SK-N-SH (cell line): Measurements from ENCODE around the gene MACROD2. TPM values are rescaled to one million over a fixed set of nuclear protein-coding genes. Genes with fewer than 3 reads are reported as not detected.
A peak's percentile ranks its signal among the peaks of the same experiment; 100 is the strongest.

Experiments used
- CTCF ChIA-PET: fragments of 300-600, 350-600 bp; formaldehyde crosslinking; extraction: SDS; loops from one replicate; lab custom pipeline; 2021; lab: Yijun Ruan, JAX
- POLR2A ChIA-PET: fragments of 350-600 bp; sonication (Branson Sonifier 250); formaldehyde crosslinking; extraction: SDS; loops from one replicate; lab custom pipeline; 2020; ENCODE audit warnings: antibody characterized with exemption, inconsistent platforms; lab: Yijun Ruan, JAX
- DNase-seq: peaks from one replicate; pipeline ENCODE4 v3.0.0; 2012
- H2AFZ ChIP-seq: fragments of 200-600 bp; sonication (generic); 2 replicates; pipeline ENCODE4 v1.8.1; 2016; ENCODE audit warnings: antibody characterized with exemption, mild to moderate bottlenecking, low read depth
- H3F3A ChIP-seq: fragments of 200-600 bp; sonication (generic); replicated peaks from 2 replicates; pipeline ENCODE3; 2016; ENCODE audit warnings: antibody characterized with exemption, mild to moderate bottlenecking; ENCODE audit not compliant: insufficient read depth
- H3K27ac ChIP-seq, 2 experiments: fragments of 200-500 bp in 1 of 2; fragments of 200-600 bp in 1 of 2; sonication (Bioruptor generic) in 1 of 2; sonication (generic), shearing (Covaris generic) in 1 of 2; 2 replicates each; pipeline versions ENCODE4 v1.5.1 to v1.6.1; 2014 to 2016; ENCODE audit warnings: low read depth in 2 of 2, inconsistent platforms in 1 of 2, low read length in 1 of 2, mild to moderate bottlenecking in 1 of 2, mixed read lengths in 1 of 2
- H3K27me3 ChIP-seq: fragments of 200-600 bp; sonication (generic), shearing (Covaris generic); 2 replicates; pipeline ENCODE4 v1.6.1; 2016; ENCODE audit warnings: mixed run types; ENCODE audit not compliant: insufficient read depth
- H3K36me3 ChIP-seq, 2 experiments: fragments of 200-500 bp in 1 of 2; fragments of 200-600 bp in 1 of 2; sonication (Bioruptor generic) in 1 of 2; sonication (generic) in 1 of 2; replicated peaks in 1 of 2; 2 replicates each; pipeline versions ENCODE3 to v1.5.1; 2014 to 2016; ENCODE audit warnings: low read length in 1 of 2, mild to moderate bottlenecking in 1 of 2; ENCODE audit not compliant: insufficient read depth in 2 of 2, control insufficient read depth in 1 of 2
- H3K4me1 ChIP-seq, 2 experiments: fragments of 200-500 bp in 1 of 2; fragments of 200-600 bp in 1 of 2; sonication (Bioruptor generic) in 1 of 2; sonication (generic), shearing (Covaris generic) in 1 of 2; 2 replicates each; pipeline versions ENCODE4 v1.5.1 to v1.6.1; 2014 to 2016; ENCODE audit warnings: low read depth in 1 of 2, low read length in 1 of 2, mixed run types in 1 of 2; ENCODE audit not compliant: insufficient read depth in 2 of 2, control insufficient read depth in 1 of 2
- H3K4me2 ChIP-seq: fragments of 200-600 bp; sonication (generic), shearing (Covaris generic); 2 replicates; pipeline ENCODE4 v1.6.1; 2017; ENCODE audit warnings: mixed run types
- H3K4me3 ChIP-seq, 2 experiments: fragments of 200-500 bp in 1 of 2; fragments of 200-600 bp in 1 of 2; sonication (Bioruptor generic) in 1 of 2; sonication (generic), shearing (Covaris generic) in 1 of 2; 2 replicates each; pipeline versions ENCODE4 v1.5.1 to v1.8.1; 2014 to 2016; ENCODE audit warnings: low read depth in 2 of 2, inconsistent platforms in 1 of 2, low read length in 1 of 2, mild to moderate bottlenecking in 1 of 2, mixed read lengths in 1 of 2, moderate library complexity in 1 of 2
- H3K79me2 ChIP-seq: fragments of 200-600 bp; sonication (generic); 2 replicates; pipeline ENCODE4 v1.8.1; 2017; ENCODE audit warnings: mild to moderate bottlenecking; ENCODE audit not compliant: insufficient read depth
- H3K9ac ChIP-seq: fragments of 200-600 bp; sonication (generic); 2 replicates; pipeline ENCODE4 v1.6.1; 2017; ENCODE audit warnings: mixed run types
- H3K9me2 ChIP-seq: fragments of 200-600 bp; sonication (generic); 2 replicates; pipeline ENCODE4 v1.6.1; 2017; ENCODE audit warnings: mixed run types
- H3K9me3 ChIP-seq: fragments of 200-600 bp; sonication (generic); 2 replicates; pipeline ENCODE4 v1.6.1; 2017; ENCODE audit warnings: mixed run types, mild to moderate bottlenecking, moderate library complexity
- H4K20me1 ChIP-seq: fragments of 200-600 bp; sonication (generic); 2 replicates; pipeline ENCODE4 v1.6.1; 2017; ENCODE audit warnings: mild to moderate bottlenecking, mixed run types; ENCODE audit not compliant: insufficient read depth
- ELF1 ChIP-seq: IDR thresholded peaks from 2 replicates; pipeline ENCODE4 v1.4.0; 2012
- EZH2phosphoT487 ChIP-seq: fragments of 200-600 bp; sonication (generic); IDR thresholded peaks from 2 replicates; pipeline ENCODE4 v1.6.1; 2017; ENCODE audit warnings: low read depth, mixed run types, mild to moderate bottlenecking, antibody characterized with exemption, moderate library complexity, borderline replicate concordance
- FOXM1 ChIP-seq: IDR thresholded peaks from 2 replicates; pipeline ENCODE4 v1.4.0; 2012; ENCODE audit warnings: low read depth, mild to moderate bottlenecking
- GABPA ChIP-seq: IDR thresholded peaks from 2 replicates; pipeline ENCODE4 v1.4.0; 2012; ENCODE audit warnings: low read depth, mild to moderate bottlenecking
- NRF1 ChIP-seq: IDR thresholded peaks from 2 replicates; pipeline ENCODE4 v1.6.1; 2012; ENCODE audit warnings: low read depth, mild to moderate bottlenecking, low read length
- RFX5 ChIP-seq: IDR thresholded peaks from 2 replicates; pipeline ENCODE4 v1.6.1; 2012; ENCODE audit warnings: mild to moderate bottlenecking, improper control_type of control experiment, low read length
- SIN3A ChIP-seq: IDR thresholded peaks from 2 replicates; pipeline ENCODE4 v1.6.1; 2012; ENCODE audit warnings: low read depth, mild to moderate bottlenecking, low read length, moderate library complexity, borderline replicate concordance
- SMC3 ChIP-seq: IDR thresholded peaks from 2 replicates; pipeline ENCODE4 v1.6.1; 2012; ENCODE audit warnings: low read depth, low read length, improper control_type of control experiment
- TAF1 ChIP-seq: IDR thresholded peaks from 2 replicates; pipeline ENCODE4 v1.6.1; 2012; ENCODE audit warnings: low read depth, mild to moderate bottlenecking, low read length, moderate library complexity, borderline replicate concordance
- TEAD4 ChIP-seq: IDR thresholded peaks from 2 replicates; pipeline ENCODE4 v1.4.0; 2012; ENCODE audit warnings: mild to moderate bottlenecking, borderline replicate concordance; ENCODE audit not compliant: insufficient read depth
- WGBS: methylation state at CpG from one replicate; pipeline ENCODE4 v1.1.6; 2017; ENCODE audit warnings: low lambda C conversion rate; 5-methylcytosine and 5-hydroxymethylcytosine counted together
- polyA plus RNA-seq, 3 experiments: library from polyadenylated mRNA; depleted of rRNA; stranded (reverse); fragments of >200 nt; gene quantifications; 2 replicates each; pipeline ENCODE4 v1.2.3, GENCODE V29; 2012
- TF ChIP-seq, protein P1 (sequence below): fragments of 150-350 bp; IDR thresholded peaks from 2 replicates; pipeline ENCODE4 v1.6.1; 2017; ENCODE audit warnings: antibody characterized with exemption, low read length, low read depth, borderline replicate concordance
- TF ChIP-seq, protein P2 (sequence below): IDR thresholded peaks from 2 replicates; pipeline ENCODE4; 2012
- TF ChIP-seq, protein P3 (sequence below): IDR thresholded peaks from 2 replicates; pipeline ENCODE4 v1.4.0; 2012; ENCODE audit warnings: low read depth, borderline replicate concordance

The MACROD2 gene
- polyA plus RNA-seq, 1 of the 3 experiments (the other 2 are of a cell fraction), result 0.33 TPM

DNA sequence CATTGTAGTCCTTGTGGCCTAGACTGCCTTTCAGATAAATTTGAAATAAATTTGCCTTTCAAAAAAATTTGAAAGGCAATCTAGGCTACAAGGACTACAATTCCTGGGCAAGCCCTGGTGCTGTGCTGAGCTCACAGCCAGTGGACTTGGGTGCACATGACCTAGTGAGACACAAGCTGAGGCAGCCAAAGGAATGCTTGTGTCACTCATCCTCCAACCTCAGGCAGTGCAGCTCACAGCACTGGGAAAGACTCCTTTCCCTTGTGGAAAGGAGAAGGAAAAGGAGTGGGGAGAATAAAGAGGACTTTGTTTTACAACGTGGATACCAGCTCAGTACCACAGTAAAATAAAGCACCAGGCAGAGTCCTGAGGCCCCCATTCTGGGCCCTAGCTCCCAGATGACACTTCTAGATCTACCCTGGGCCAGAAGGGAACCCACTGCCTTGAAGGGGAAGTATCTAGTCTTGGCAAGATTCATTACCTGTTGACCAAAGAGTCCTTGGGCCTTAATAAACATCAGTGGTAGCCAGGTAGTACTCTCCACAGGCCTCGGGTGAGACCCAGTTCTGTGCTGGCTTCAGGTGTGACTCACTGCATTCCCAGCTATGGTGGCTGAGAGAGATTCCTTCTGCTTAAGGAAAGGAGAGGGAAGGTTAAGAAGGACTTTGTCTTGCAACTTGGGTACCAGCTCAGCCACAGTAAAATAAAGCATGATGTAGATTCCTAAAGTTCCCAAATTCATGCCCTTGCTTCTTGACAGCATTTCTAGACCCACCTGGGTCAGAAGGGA lies 1001.8 kb downstream of the MACROD2 start:
- no peaks in the 10 kb centered on the region for H3K9me3 ChIP-seq
- H3K9me2 ChIP-seq, result no peaks in the 10 kb centered on the region
- H3K4me2 ChIP-seq, result no peak overlapping the region
- H3K4me1 ChIP-seq, result peaks cover 9% of the 10 kb centered on the region in 2 experiments; a peak in 3 of 4 replicates
- peak overlapping the region; percentile 13; the same call in 1 of the 2 replicates for H2AFZ ChIP-seq
- H3K27me3 ChIP-seq, result no peaks in the 10 kb centered on the region
- peaks cover 18% of the 10 kb centered on the region for H3F3A ChIP-seq
- no peak for TF ChIP-seq RFX5
- TF ChIP-seq TAF1, result no peak
- no peak for TF ChIP-seq GABPA
- TF ChIP-seq, protein P1, sequence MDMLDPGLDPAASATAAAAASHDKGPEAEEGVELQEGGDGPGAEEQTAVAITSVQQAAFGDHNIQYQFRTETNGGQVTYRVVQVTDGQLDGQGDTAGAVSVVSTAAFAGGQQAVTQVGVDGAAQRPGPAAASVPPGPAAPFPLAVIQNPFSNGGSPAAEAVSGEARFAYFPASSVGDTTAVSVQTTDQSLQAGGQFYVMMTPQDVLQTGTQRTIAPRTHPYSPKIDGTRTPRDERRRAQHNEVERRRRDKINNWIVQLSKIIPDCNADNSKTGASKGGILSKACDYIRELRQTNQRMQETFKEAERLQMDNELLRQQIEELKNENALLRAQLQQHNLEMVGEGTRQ, result no peak
- no peak for TF ChIP-seq NRF1
- no peak for TF ChIP-seq SIN3A
- TF ChIP-seq TEAD4, result no peak
- TF ChIP-seq EZH2phosphoT487, result no peak
- TF ChIP-seq, protein P2, sequence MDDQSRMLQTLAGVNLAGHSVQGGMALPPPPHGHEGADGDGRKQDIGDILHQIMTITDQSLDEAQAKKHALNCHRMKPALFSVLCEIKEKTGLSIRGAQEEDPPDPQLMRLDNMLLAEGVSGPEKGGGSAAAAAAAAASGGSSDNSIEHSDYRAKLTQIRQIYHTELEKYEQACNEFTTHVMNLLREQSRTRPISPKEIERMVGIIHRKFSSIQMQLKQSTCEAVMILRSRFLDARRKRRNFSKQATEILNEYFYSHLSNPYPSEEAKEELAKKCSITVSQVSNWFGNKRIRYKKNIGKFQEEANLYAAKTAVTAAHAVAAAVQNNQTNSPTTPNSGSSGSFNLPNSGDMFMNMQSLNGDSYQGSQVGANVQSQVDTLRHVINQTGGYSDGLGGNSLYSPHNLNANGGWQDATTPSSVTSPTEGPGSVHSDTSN, result no peak
- no peak for TF ChIP-seq SMC3
- TF ChIP-seq, protein P3, sequence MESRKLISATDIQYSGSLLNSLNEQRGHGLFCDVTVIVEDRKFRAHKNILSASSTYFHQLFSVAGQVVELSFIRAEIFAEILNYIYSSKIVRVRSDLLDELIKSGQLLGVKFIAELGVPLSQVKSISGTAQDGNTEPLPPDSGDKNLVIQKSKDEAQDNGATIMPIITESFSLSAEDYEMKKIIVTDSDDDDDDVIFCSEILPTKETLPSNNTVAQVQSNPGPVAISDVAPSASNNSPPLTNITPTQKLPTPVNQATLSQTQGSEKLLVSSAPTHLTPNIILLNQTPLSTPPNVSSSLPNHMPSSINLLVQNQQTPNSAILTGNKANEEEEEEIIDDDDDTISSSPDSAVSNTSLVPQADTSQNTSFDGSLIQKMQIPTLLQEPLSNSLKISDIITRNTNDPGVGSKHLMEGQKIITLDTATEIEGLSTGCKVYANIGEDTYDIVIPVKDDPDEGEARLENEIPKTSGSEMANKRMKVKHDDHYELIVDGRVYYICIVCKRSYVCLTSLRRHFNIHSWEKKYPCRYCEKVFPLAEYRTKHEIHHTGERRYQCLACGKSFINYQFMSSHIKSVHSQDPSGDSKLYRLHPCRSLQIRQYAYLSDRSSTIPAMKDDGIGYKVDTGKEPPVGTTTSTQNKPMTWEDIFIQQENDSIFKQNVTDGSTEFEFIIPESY, result no peak
- TF ChIP-seq FOXM1, result no peak
- TF ChIP-seq ELF1, result no peak
- peaks cover 0 to 6% of the 10 kb centered on the region in 2 experiments for H3K36me3 ChIP-seq
- no peaks in the 10 kb centered on the region for H4K20me1 ChIP-seq
- H3K4me3 ChIP-seq, result no peak overlapping the region
- POLR2A ChIA-PET, result no interaction called here
- no peak for DNase-seq
- H3K27ac ChIP-seq, result peak overlapping the region in 1 of 2 experiments; percentile 43; a peak in 1 of 4 replicates
- no peaks in the 10 kb centered on the region for H3K79me2 ChIP-seq
- CTCF ChIA-PET, result no interaction called here
- H3K9ac ChIP-seq, result no peak overlapping the region
- WGBS, result 84% methylated on average over 2 of the region's 2 CpGs
